Activated naive CD8-positive, alpha-beta T cell treated with anti-CD3 and anti-CD28 coated beads, Interleukin-2, amount 50 U/mL, for 16 hours (primary cell): ENCODE measurements around the gene KIAA1671.
"Not testable (repeated sequence)": the region's sequence is repeated elsewhere in the genome, so short reads cannot be mapped to it uniquely, and the experiment has no call there.

ENCODE experiments used
- DNase-seq: peaks from one replicate; pipeline ENCODE4 v3.0.0-alpha.2; 2020; ENCODE audit warnings: low read depth, low spot score

The KIAA1671 gene

DNA sequence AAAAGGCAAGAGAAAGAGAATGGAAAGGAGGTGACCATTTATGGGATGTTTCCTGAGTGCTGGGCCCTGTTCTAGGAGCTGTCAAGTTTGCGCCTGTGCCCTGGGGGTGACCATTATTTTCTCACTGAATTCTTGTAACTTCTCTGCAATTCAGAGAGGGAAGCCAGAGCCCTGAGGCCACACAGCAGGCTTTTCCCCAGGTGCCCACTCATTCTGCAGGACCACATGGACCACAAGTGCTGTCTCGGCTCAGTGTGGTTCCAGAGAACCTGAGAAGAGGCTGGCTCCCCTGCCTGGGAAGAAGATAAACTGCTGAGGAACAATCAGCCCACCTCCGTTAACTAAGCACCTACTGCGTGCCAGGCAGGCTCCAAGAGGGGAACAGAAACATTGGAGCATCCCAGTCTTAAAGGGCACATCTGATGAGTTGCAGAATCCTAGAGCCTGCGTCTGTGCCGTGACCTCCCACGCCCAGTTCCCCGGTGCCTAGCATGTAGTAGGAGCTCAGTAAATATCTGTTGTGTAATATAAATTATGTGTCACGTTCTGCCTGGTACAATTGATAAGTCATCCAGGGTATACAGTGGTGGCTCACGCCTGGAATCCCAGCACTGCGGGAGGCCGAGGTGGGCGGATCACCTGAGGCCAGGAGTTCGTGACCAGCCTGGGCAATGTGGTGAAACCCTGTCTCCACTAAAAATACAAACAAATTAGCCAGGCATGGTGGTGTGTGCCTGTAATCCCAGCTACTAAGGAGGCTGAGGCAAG is 215.5 kb downstream of the KIAA1671 start:
- no peak for DNase-seq

DNA sequence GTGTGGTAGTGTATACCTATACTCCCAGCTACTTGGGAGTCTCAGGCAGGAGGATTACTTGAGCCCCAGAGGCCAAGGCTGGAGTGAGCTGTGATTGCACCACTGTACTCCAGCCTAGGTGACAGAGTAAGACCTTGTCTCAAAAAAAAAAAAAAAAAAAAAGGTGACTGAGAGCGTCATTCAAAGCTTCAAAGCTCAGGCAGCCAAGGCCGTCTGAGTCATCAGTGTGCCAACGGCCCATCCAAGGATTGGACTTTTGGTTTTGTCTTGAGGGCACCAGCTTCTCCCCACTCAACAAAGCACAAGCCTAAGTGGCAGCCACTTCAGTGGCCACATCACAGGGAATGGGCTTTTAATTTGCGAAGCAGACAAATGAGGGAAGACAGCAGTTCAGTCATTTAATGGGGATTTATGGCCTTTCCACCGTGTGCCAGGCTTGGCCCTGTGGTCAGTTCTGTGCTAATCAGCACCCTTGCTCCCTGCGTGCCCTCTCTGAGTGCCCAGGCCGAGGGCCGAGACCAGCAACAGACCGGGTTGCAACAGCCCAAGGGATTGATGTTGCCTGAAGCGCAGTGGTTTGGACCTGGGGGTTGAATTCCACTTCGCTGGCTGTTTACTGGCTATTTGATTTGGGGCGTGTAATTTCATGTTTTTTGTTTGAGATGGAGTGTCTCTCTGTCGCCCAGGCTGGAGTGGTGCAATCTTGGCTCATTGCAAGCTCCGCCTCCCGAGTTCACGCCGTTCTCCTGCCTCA is 216.9 kb downstream of the KIAA1671 start:
- DNase-seq: no peak

- DNase-seq: no peak
Measured at GRCh38 chr22:25170426-25170980, 218.0 kb downstream of the KIAA1671 start.

DNA sequence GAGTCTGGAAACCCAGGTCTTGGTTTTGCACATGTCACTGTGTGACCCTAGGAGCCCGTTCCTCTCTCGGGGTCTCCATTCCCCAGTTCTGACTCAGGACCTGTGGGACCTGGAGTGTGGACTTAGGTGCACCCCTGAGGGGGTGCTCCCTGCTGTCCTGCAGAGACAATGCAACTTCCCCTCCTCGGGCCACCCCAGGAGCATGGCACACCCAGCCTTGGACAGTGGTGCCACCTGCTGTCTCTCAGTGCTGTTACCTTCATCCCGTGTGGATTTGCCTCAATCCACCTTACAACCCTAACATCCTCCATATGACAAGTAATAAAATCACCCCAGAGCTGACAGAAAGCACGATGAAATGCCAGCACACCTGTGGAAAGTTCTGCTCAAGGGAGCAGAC is 219.6 kb downstream of the KIAA1671 start:
- no peak for DNase-seq

GRCh38 chr22:25174156-25174887 is 221.8 kb downstream of the KIAA1671 start:
- no peak for DNase-seq

GRCh38 chr22:25174888-25175411 is 222.4 kb downstream of the KIAA1671 start:
- no peak for DNase-seq

DNA sequence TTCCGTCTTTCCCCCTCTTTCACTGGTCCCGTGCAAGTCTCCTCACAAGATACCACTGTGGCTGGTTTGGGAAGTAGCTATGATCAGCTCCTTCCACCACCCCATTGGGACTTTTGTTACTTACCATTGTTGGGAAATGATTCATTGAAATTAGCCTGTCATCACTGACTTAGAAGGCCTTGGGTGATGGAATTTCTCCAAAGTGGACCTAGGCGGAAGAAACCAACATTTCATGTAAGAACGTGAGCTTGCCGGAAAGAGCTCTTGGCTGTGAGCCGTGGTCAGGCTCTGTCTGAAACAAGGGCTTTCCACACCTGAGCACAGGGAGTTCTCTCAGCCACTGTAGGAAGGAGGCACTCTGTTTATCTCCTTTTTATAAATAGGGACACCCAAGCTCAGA is 223.7 kb downstream of the KIAA1671 start:
- no peak for DNase-seq

DNA sequence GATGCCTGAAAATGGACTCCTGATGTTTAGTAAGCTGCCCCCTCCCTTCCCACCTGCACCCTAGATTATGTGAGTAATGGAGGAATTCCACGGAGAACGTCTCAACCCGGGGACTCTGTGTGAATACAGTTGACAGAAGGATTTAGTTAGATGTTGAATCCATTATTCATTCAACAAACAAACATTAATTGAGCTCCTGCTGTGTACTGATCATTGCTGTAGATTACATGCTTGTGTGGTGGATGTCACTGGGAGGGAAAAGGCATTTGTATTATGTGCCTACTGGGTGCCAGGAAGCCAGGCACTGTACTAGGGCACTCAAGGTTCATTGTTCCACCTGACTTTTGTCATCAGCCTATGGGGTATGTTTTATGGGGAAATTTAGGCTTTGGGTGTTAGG is 224.3 kb downstream of the KIAA1671 start:
- DNase-seq: no peak

DNA sequence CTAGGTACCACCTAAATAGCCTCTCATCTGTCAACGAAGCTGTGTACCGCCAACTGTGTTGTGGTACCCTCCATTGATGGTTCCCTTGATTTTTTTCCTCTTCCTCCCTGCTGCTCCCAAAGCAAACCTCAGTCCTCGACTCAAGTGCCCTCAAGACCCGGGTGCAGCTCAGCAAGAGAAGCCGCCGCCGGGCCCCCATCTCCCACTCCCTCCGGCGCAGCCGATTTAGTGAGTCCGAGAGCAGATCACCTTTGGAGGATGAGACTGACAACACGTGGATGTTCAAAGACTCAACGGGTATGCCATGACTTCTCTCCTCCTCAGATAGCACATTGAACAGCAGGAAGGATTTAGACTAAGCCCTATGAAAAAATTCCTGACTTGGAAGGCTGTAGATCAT is 224.7 kb downstream of the KIAA1671 start:
- no peak for DNase-seq

DNA sequence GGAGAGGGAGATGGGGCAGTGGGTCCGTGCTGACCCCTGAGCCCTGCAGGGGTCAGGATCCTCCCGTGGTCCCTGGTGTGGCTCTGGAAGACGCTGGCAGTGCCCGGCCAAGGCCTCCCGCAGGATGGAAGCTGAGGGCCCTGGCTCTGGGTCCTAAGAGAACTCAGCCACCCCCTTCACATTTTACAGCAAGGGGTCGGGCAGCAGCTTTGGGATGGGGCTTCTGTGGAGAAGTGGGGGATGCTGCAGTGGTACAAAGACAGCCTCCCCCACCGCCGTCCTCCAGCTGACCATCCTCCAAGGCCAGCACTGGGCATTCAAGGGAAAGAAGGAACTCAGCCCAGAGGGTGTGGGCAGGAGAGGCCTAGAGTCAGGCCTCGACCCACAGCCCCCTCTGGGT is 225.4 kb downstream of the KIAA1671 start:
- no peak for DNase-seq

DNA sequence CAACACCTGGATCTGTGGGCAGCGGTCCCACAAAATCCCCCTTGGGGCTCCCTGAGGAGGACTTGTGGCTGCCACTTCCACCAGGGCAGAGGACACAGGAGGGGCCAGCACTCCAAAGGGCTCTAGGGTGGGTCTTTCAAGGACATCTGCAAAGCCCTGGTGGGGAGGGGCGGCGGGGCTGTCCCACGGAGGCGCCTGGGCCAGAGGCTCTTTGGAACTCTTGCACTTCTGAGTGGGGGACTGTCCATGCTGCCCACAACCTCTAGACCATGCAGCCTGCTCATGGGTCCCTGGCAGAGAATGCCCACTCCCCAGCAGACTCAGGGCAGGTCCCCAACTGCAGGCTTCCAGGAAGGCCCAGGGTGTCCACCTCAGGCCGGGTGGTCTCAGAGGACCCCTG is 225.8 kb downstream of the KIAA1671 start:
- DNase-seq: not testable (repeated sequence)

GRCh38 chr22:25178869-25179631 is 226.5 kb downstream of the KIAA1671 start:
- DNase-seq: not testable (repeated sequence)

DNA sequence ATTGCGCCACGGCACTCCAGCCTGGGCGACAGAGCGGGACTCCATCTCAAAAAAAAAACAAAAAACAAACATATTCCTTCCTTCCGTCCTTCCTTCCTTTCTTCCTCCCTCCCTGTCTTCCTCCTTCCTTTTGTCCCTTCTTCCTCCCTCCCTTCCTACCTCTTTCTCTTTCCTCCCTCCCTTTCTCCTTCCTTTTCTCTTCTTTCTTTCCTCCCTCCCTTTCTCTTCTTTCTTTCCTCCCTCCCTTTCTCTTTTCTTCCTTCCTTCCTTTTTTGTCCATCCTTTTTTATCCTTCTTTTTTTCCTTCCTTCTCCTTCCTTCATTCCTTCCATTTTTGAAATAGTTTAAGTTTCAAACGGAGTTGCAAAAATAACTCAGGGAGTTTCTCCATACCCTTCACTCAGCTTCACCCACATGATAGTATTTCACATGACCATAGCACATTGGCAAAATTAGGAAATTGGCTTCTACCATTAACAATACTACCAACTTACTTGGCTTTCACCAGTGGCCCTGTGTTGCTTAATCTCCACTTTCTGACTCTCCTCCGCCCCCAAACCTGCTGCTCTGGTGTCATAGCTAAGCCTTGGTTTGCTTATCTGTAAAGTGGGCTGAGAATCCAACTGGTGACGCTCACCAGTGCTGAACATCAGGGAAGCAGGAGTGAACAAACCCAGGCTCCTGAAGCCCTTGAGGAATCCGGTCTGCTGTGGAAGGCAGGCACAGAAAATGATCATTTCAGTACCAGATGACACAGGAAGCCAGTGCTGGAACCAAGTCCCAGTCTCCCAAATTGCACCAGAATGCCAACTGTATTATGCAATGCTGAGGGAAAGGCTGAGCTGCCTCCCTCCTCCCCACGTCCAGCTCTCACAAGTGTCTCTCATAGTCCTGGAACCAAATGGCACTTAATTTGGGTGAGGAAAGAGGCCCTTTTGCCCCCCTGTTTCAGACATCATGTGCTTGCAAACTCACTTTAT is 229.9 kb downstream of the KIAA1671 start:
- no peak for DNase-seq

GRCh38 chr22:25183949-25184619 is 231.6 kb downstream of the KIAA1671 start:
- no peak for DNase-seq

- no peak for DNase-seq
Measured at GRCh38 chr22:25186140-25186539, 233.6 kb downstream of the KIAA1671 start.

- DNase-seq: no peak
Measured at GRCh38 chr22:25187469-25187868, 235.0 kb downstream of the KIAA1671 start.

DNA sequence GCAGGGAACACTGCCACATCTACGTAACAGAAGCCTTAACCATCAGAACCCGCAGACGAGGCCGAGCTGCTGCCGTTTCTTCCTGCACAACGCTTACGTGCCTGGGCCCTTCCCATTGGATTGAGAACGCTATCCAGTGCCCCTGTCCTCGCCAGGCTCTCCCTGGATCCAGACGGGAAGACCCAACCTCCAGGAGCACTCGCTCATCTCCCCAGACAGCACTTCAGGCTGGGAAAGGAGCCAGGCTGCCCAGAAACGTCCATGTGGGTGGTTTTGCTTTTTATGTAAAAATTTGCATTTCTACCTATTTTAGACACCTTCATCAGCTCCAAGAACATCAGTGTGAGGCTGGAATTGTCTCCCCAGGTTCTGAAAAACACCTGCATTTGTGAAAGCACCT is 239.9 kb downstream of the KIAA1671 start:
- no peak for DNase-seq

GRCh38 chr22:25193130-25193529 is 240.6 kb downstream of the KIAA1671 start:
- no peak for DNase-seq

DNA sequence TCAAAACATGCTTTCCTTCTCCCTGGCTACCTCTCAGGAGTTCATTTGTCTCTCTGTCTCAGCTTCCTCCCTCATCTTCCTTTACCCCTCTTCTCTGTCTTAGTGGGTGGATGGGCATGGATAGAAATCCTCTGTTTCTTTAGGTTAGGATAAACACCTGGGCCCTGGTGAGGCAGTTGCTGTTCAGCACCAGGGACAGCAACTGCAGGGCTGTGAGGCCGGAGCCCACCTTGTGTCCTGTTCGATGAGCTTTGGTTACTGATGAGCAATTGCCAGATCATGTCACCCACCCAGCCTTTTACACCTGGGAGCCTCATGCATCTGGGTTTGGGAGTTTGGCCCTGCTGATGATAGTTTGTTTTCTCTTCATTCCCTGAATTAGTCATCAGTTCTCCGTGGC is 241.0 kb downstream of the KIAA1671 start:
- DNase-seq: no peak
